ENCODE data around the gene NOTCH1. TPM values are rescaled to one million over a fixed set of nuclear protein-coding genes. Genes with fewer than 3 reads are reported as not detected.

The NOTCH1 gene
- total and polyA plus RNA-seq, 2 of the 8 experiments (the other 6 are each of a cell fraction or from before 2014, with no cell fraction given): 6.9 to 55.6 TPM

Small RNA genes lying within 50 kb of the gene (microRNA-seq; reads per million reads assigned to microRNA genes)
- gene MIR4673 (ENCODE audit: borderline microRNAs expressed in 2 of 2, borderline number of aligned reads in 2 of 2, borderline replicate concordance in 1 of 2) (0 reads per million in 2 experiments), gene MIR4674 (ENCODE audit: borderline microRNAs expressed in 2 of 2, borderline number of aligned reads in 2 of 2, borderline replicate concordance in 1 of 2) (0 reads per million in 2 experiments)

Small RNA genes lying within 50 kb of the gene (small RNA-seq; reads per million reads assigned to genes)
- gene MIR4673 (ENCODE audit: insufficient read depth) (1.2 reads per million), gene MIR4674 (ENCODE audit: insufficient read depth) (not detected)

Other genes with a start within 250 kb of the NOTCH1 start
- gene CCDC187, start 242.0 kb downstream of the NOTCH1 start, total RNA-seq (2021; fragmentation: NEBNext Ultra II Directional; extraction: Animal tissue kit (Norgen Biotek cat#: 25700)): not detected in 2 replicates
- 0.02 TPM in 2 replicates for gene CCDC187, start 242.0 kb downstream of the NOTCH1 start, polyA plus RNA-seq (2011; rRNA removed)
- 15.7 and 18.0 TPM in 2 replicates for gene GPSM1, start 218.5 kb downstream of the NOTCH1 start, total RNA-seq (2021; fragmentation: NEBNext Ultra II Directional; extraction: Animal tissue kit (Norgen Biotek cat#: 25700))
- 12.8 and 19.8 TPM in 2 replicates for gene GPSM1, start 218.5 kb downstream of the NOTCH1 start, polyA plus RNA-seq (2011; rRNA removed)
- 17.9 and 19.0 TPM in 2 replicates for gene DNLZ, start 182.3 kb downstream of the NOTCH1 start, total RNA-seq (2021; fragmentation: NEBNext Ultra II Directional; extraction: Animal tissue kit (Norgen Biotek cat#: 25700))
- 11.6 and 13.6 TPM in 2 replicates for gene DNLZ, start 182.3 kb downstream of the NOTCH1 start, polyA plus RNA-seq (2011; rRNA removed)
- gene CARD9, start 172.4 kb downstream of the NOTCH1 start, total RNA-seq (2021; fragmentation: NEBNext Ultra II Directional; extraction: Animal tissue kit (Norgen Biotek cat#: 25700)): 0.88 and 1.1 TPM in 2 replicates
- 0.13 and 0.15 TPM in 2 replicates for gene CARD9, start 172.4 kb downstream of the NOTCH1 start, polyA plus RNA-seq (2011; rRNA removed)
- 15.1 and 18.1 TPM in 2 replicates for gene SNAPC4, start 145.9 kb downstream of the NOTCH1 start, total RNA-seq (2021; fragmentation: NEBNext Ultra II Directional; extraction: Animal tissue kit (Norgen Biotek cat#: 25700))
- gene SNAPC4, start 145.9 kb downstream of the NOTCH1 start, polyA plus RNA-seq (2011; rRNA removed): 6.9 and 10.0 TPM in 2 replicates
- 102 and 110 TPM in 2 replicates for gene ENTR1, start 135.4 kb downstream of the NOTCH1 start, total RNA-seq (2021; fragmentation: NEBNext Ultra II Directional; extraction: Animal tissue kit (Norgen Biotek cat#: 25700))
- 65.2 and 80.3 TPM in 2 replicates for gene ENTR1, start 135.4 kb downstream of the NOTCH1 start, polyA plus RNA-seq (2011; rRNA removed)
- gene PMPCA, start 135.4 kb downstream of the NOTCH1 start, total RNA-seq (2021; fragmentation: NEBNext Ultra II Directional; extraction: Animal tissue kit (Norgen Biotek cat#: 25700)): 88.2 and 89.2 TPM in 2 replicates
- gene PMPCA, start 135.4 kb downstream of the NOTCH1 start, polyA plus RNA-seq (2011; rRNA removed): 60.0 and 78.1 TPM in 2 replicates
- gene INPP5E, start 106.2 kb downstream of the NOTCH1 start, total RNA-seq (2021; fragmentation: NEBNext Ultra II Directional; extraction: Animal tissue kit (Norgen Biotek cat#: 25700)): 11.3 and 11.5 TPM in 2 replicates
- 8.7 and 14.3 TPM in 2 replicates for gene INPP5E, start 106.2 kb downstream of the NOTCH1 start, polyA plus RNA-seq (2011; rRNA removed)
- 47.1 and 49.0 TPM in 2 replicates for gene SEC16A, start 63.0 kb downstream of the NOTCH1 start, total RNA-seq (2021; fragmentation: NEBNext Ultra II Directional; extraction: Animal tissue kit (Norgen Biotek cat#: 25700))
- 21.6 and 25.1 TPM in 2 replicates for gene SEC16A, start 63.0 kb downstream of the NOTCH1 start, polyA plus RNA-seq (2011; rRNA removed)
- gene EGFL7, start 116.9 kb upstream of the NOTCH1 start, total RNA-seq (2021; fragmentation: NEBNext Ultra II Directional; extraction: Animal tissue kit (Norgen Biotek cat#: 25700)): 37.8 and 39.8 TPM in 2 replicates
- gene EGFL7, start 116.9 kb upstream of the NOTCH1 start, polyA plus RNA-seq (2011; rRNA removed): 53.4 and 82.5 TPM in 2 replicates
- gene AGPAT2, start 141.4 kb upstream of the NOTCH1 start, total RNA-seq (2021; fragmentation: NEBNext Ultra II Directional; extraction: Animal tissue kit (Norgen Biotek cat#: 25700)): 30.5 and 31.6 TPM in 2 replicates
- gene AGPAT2, start 141.4 kb upstream of the NOTCH1 start, polyA plus RNA-seq (2011; rRNA removed): 37.6 and 52.1 TPM in 2 replicates
- gene DIPK1B, start 166.5 kb upstream of the NOTCH1 start, total RNA-seq (2021; fragmentation: NEBNext Ultra II Directional; extraction: Animal tissue kit (Norgen Biotek cat#: 25700)): 32.3 and 35.3 TPM in 2 replicates
- gene DIPK1B, start 166.5 kb upstream of the NOTCH1 start, polyA plus RNA-seq (2011; rRNA removed): 64.8 and 78.8 TPM in 2 replicates
- 2.8 and 4.8 TPM in 2 replicates for gene LCN10, start 196.9 kb upstream of the NOTCH1 start, total RNA-seq (2021; fragmentation: NEBNext Ultra II Directional; extraction: Animal tissue kit (Norgen Biotek cat#: 25700))
- 2.6 and 3.5 TPM in 2 replicates for gene LCN10, start 196.9 kb upstream of the NOTCH1 start, polyA plus RNA-seq (2011; rRNA removed)
- not detected in 2 replicates for gene LCN6, start 202.5 kb upstream of the NOTCH1 start, total RNA-seq (2021; fragmentation: NEBNext Ultra II Directional; extraction: Animal tissue kit (Norgen Biotek cat#: 25700))
- gene LCN6, start 202.5 kb upstream of the NOTCH1 start, polyA plus RNA-seq (2011; rRNA removed): not detected in 2 replicates
- not detected in 2 replicates for gene LCN8, start 212.2 kb upstream of the NOTCH1 start, total RNA-seq (2021; fragmentation: NEBNext Ultra II Directional; extraction: Animal tissue kit (Norgen Biotek cat#: 25700))
- gene LCN8, start 212.2 kb upstream of the NOTCH1 start, polyA plus RNA-seq (2011; rRNA removed): 0.14 TPM in 1 of 2 replicates, not detected in the other
- 0.47 and 0.61 TPM in 2 replicates for gene LCN15, start 218.5 kb upstream of the NOTCH1 start, total RNA-seq (2021; fragmentation: NEBNext Ultra II Directional; extraction: Animal tissue kit (Norgen Biotek cat#: 25700))
- 0.08 and 0.25 TPM in 2 replicates for gene LCN15, start 218.5 kb upstream of the NOTCH1 start, polyA plus RNA-seq (2011; rRNA removed)
- gene TMEM141, start 245.3 kb upstream of the NOTCH1 start, total RNA-seq (2021; fragmentation: NEBNext Ultra II Directional; extraction: Animal tissue kit (Norgen Biotek cat#: 25700)): 50.6 and 51.1 TPM in 2 replicates
- 137 and 140 TPM in 2 replicates for gene TMEM141, start 245.3 kb upstream of the NOTCH1 start, polyA plus RNA-seq (2011; rRNA removed)